K562 (cell line): ENCODE results near the gene ENTR1. TPM values are rescaled to one million over a fixed set of nuclear protein-coding genes. Genes with fewer than 3 reads are reported as not detected.

Experiments
- COPS2 ChIP-seq: fragments of 450-650 bp; conservative IDR thresholded peaks from 2 replicates; pipeline ENCODE4 v1.6.1; 2016; ENCODE audit warnings: mild to moderate bottlenecking, moderate library complexity
- CREB1 ChIP-seq, 2 experiments: sonication (generic) in 1 of 2; formaldehyde crosslinking in 1 of 2; IDR thresholded peaks; 2 replicates each; pipeline versions ENCODE4 v1.6.1 to v1.8.0; 2012 to 2022; ENCODE audit warnings: inconsistent platforms in 1 of 2, mild to moderate bottlenecking in 1 of 2, missing genetic modification reagents in 1 of 2, moderate library complexity in 1 of 2
- FOXM1 ChIP-seq, 2 experiments: fragments of 450-650 bp in 1 of 2; sonication (generic) in 1 of 2; formaldehyde crosslinking in 1 of 2; IDR thresholded peaks; 2 replicates each; pipeline versions ENCODE4 v1.6.1 to v1.9.0; 2017 to 2022; ENCODE audit warnings: low read depth in 2 of 2, mild to moderate bottlenecking in 2 of 2, missing genetic modification reagents in 1 of 2, moderate library complexity in 1 of 2
- GABPA ChIP-seq: fragments of 200-800 bp; sonication (Bioruptor generic); conservative IDR thresholded peaks from 2 replicates; pipeline ENCODE4 v1.6.1; 2016; ENCODE audit warnings: low read depth, missing genetic modification characterization, missing compliant biosample characterization
- KAT8 ChIP-seq: fragments of 450-650 bp; IDR thresholded peaks from 2 replicates; pipeline ENCODE4 v1.6.1; 2016; ENCODE audit warnings: low read depth, mild to moderate bottlenecking
- MIER1 ChIP-seq: fragments of 450-650 bp; IDR thresholded peaks from 2 replicates; pipeline ENCODE4 v1.6.1; 2016; ENCODE audit warnings: antibody characterized with exemption, mild to moderate bottlenecking, low read depth
- MITF ChIP-seq: IDR thresholded peaks from 2 replicates; pipeline ENCODE4 v1.6.1; 2014; ENCODE audit warnings: antibody characterized with exemption
- NONO ChIP-seq, 2 experiments: fragments of 200-400 bp in 1 of 2; fragments of 450-650 bp in 1 of 2; formaldehyde crosslinking in 1 of 2; IDR thresholded peaks; 2 replicates each; pipeline ENCODE4 v1.6.1; 2017; ENCODE audit warnings: low read depth in 2 of 2, mild to moderate bottlenecking in 2 of 2, moderate library complexity in 2 of 2, low read length in 1 of 2
- SIRT6 ChIP-seq: IDR thresholded peaks from one replicate; pipeline ENCODE4 v1.6.1; 2012; ENCODE audit warnings: low read depth, mild to moderate bottlenecking, control low read depth, inconsistent platforms, low read length, moderate library complexity
- SRSF3 ChIP-seq: fragments of 200-400 bp; formaldehyde crosslinking; IDR thresholded peaks from 2 replicates; pipeline ENCODE4 v1.6.1; 2016; ENCODE audit warnings: mild to moderate bottlenecking, low read length, moderate library complexity; ENCODE audit not compliant: insufficient read depth
- SUPT5H ChIP-seq: fragments of 450-650 bp; IDR thresholded peaks from 2 replicates; pipeline ENCODE4 v1.6.1; 2016
- TFAM ChIP-seq: fragments of 250-450 bp; sonication (Bioruptor Pico); conservative IDR thresholded peaks from 2 replicates; pipeline ENCODE4 v1.5.0; 2021; ENCODE audit warnings: mild to moderate bottlenecking, moderate library complexity
- VEZF1 ChIP-seq: fragments of 200-800 bp; sonication (Bioruptor generic); IDR thresholded peaks from 2 replicates; pipeline ENCODE4 v1.6.1; 2017; ENCODE audit warnings: missing genetic modification characterization, missing compliant biosample characterization
- XRCC5 ChIP-seq: fragments of 200-400 bp; formaldehyde crosslinking; IDR thresholded peaks from 2 replicates; pipeline ENCODE4 v1.6.1; 2017; ENCODE audit warnings: low read depth, mild to moderate bottlenecking, low read length
- ZNF175 ChIP-seq: fragments of 200-800 bp; sonication (Bioruptor generic); IDR thresholded peaks from 2 replicates; pipeline ENCODE4 v1.6.1; 2016; ENCODE audit warnings: low read depth, mild to moderate bottlenecking, missing genetic modification characterization, missing compliant biosample characterization
- ZNF445 ChIP-seq: fragments of 250-450 bp; sonication (Bioruptor Pico); IDR thresholded peaks from 2 replicates; pipeline ENCODE4 v1.4.0; 2020; ENCODE audit warnings: low read depth, mild to moderate bottlenecking, moderate library complexity
- ZNF644 ChIP-seq: fragments of 200-800 bp; sonication (Bioruptor generic); IDR thresholded peaks from 2 replicates; pipeline ENCODE4 v1.6.1; 2016; ENCODE audit warnings: low read depth, missing genetic modification characterization, missing compliant biosample characterization
- ZSCAN32 ChIP-seq: fragments of 450-650 bp; formaldehyde crosslinking; IDR thresholded peaks from 2 replicates; pipeline ENCODE4 v1.4.0; 2020; ENCODE audit warnings: mild to moderate bottlenecking, moderate library complexity
- polyA plus RNA-seq, 8 experiments: library from polyadenylated mRNA; depleted of rRNA in 4 of 8; stranded (reverse) in 5 of 8; unstranded in 3 of 8; fragments of >200 nt; fragmentation: Nextera tagmentation in 2 of 8; fragmentation: Illumina TruSeq in 1 of 8; extraction: Ambion mirVana in 2 of 8; extraction: Trizol in 1 of 8; gene quantifications; 2 replicates each; pipeline versions ENCODE4 v1.2.1 to v1.2.3, GENCODE V29; 2011 to 2014; ENCODE audit warnings: inconsistent platforms in 1 of 8, missing spikeins in 1 of 8
- total RNA-seq, 7 experiments: library from RNA; depleted of rRNA in 6 of 7; stranded (reverse); fragments of >200 nt in 6 of 7; fragmentation: Illumina TruSeq in 2 of 7; extraction: Trizol in 2 of 7; gene quantifications; 2 replicates each; pipeline versions ENCODE4 v1.2.1 to v1.2.3, GENCODE V29; 2011 to 2021; ENCODE audit warnings: low replicate concordance in 1 of 7
- TF ChIP-seq, protein P1 (sequence below): sonication (generic); formaldehyde crosslinking; IDR thresholded peaks from 2 replicates; pipeline ENCODE4 v1.8.1; 2023; ENCODE audit warnings: mild to moderate bottlenecking, missing genetic modification reagents
- TF ChIP-seq, protein P2 (sequence below): fragments of 250-450 bp; sonication (Bioruptor Pico); IDR thresholded peaks from 2 replicates; pipeline ENCODE4 v1.8.0; 2022; ENCODE audit warnings: inconsistent platforms, mild to moderate bottlenecking, moderate library complexity, borderline replicate concordance

ENTR1 gene
- total and polyA plus RNA-seq, 9 of the 15 experiments (the other 6 are each of a cell fraction or from before 2014, with no cell fraction given): 6.7 to 106 (median 72.6) TPM

DNA sequence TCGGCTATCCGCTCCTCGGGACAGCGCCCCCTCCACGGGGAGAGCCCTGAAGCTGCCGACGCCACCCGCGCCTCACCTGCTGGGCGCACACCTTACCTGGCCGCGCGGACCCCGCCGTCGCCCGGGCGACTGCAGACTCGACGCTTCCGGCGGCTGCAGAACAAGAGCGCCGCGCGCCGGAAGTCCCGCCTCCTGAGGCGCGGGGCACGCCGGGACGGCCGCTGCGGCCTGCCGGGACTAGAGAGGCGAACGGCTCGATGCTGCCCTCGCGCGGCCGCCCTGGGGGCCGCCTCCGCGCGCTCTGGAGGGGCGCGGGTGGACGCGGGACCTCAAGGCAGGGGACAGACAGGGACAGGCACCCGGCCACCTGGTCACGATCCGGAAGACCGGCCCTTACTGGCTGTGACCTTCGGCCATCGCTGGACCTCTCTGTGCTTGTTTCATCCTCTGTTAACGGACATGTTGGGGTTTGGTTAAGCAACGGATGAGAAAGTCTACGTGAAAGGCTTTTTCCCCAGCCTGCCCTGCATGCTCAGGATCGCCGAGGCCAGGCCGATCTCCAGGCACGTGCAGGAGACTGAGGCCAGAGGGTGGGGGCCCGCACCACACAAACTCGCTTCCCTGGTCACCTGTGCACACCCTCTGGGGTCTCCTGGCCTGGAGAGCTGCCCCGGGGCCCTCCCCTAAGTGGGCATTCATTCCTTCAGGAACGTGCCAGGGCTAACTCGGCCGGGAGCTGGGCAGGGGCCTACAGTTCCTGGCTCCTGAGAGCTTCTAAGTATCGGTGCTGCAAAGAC lies 10.2 kb downstream of the ENTR1 start, which contains the start of gene SNAPC4 (continued):
- TF ChIP-seq SIRT6 (no peak), FOXM1 (IDR thresholded peaks at IDR 0.05; ENCODE audit: low read depth) (no peak), FOXM1 (CRISPR knock-in tag; IDR thresholded peaks at IDR 0.05; ENCODE audit: low read depth) (no peak; the same call in 1 of the 2 replicates), KAT8 (no peak), SRSF3 (no peak), CREB1 (IDR thresholded peaks at IDR 0.05) (0 out of 2 replicates have a peak, but pooled peaks have one; percentile 51), CREB1 (CRISPR knock-in tag; IDR thresholded peaks at IDR 0.05) (no peak), VEZF1 (peak; percentile 55), SUPT5H (peak; percentile 43; the same call in 1 of the 2 replicates), ZNF644 (no peak), ZNF445 (CRISPR knock-in tag) (no peak), GABPA (peak; percentile 98), XRCC5 (peak; percentile 2), MITF (no peak), ZSCAN32 (no peak), COPS2 (no peak), MIER1 (no peak), ZNF175 (CRISPR knock-in tag) (no peak), NONO (IDR thresholded peaks at IDR 0.05; ENCODE audit: low read depth in 2 of 2, low read length in 1 of 2) (peak in 1 of 2 experiments; percentile 53; a peak in 2 of 4 replicates), TFAM (no peak)
- TF ChIP-seq, protein P1, sequence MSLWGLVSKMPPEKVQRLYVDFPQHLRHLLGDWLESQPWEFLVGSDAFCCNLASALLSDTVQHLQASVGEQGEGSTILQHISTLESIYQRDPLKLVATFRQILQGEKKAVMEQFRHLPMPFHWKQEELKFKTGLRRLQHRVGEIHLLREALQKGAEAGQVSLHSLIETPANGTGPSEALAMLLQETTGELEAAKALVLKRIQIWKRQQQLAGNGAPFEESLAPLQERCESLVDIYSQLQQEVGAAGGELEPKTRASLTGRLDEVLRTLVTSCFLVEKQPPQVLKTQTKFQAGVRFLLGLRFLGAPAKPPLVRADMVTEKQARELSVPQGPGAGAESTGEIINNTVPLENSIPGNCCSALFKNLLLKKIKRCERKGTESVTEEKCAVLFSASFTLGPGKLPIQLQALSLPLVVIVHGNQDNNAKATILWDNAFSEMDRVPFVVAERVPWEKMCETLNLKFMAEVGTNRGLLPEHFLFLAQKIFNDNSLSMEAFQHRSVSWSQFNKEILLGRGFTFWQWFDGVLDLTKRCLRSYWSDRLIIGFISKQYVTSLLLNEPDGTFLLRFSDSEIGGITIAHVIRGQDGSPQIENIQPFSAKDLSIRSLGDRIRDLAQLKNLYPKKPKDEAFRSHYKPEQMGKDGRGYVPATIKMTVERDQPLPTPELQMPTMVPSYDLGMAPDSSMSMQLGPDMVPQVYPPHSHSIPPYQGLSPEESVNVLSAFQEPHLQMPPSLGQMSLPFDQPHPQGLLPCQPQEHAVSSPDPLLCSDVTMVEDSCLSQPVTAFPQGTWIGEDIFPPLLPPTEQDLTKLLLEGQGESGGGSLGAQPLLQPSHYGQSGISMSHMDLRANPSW (CRISPR knock-in tag): no peak
- TF ChIP-seq, protein P2, sequence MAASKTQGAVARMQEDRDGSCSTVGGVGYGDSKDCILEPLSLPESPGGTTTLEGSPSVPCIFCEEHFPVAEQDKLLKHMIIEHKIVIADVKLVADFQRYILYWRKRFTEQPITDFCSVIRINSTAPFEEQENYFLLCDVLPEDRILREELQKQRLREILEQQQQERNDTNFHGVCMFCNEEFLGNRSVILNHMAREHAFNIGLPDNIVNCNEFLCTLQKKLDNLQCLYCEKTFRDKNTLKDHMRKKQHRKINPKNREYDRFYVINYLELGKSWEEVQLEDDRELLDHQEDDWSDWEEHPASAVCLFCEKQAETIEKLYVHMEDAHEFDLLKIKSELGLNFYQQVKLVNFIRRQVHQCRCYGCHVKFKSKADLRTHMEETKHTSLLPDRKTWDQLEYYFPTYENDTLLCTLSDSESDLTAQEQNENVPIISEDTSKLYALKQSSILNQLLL: no peak
